Fibroblast of lung (primary cell): Measurements from ENCODE around the gene TSTD2. TPM values are rescaled to one million over a fixed set of nuclear protein-coding genes. Genes with fewer than 3 reads are reported as not detected.

ENCODE experiments used
- DNase-seq, 2 donors: peaks; one replicate each; pipeline versions ENCODE4 v3.0.0 to v3.0.0-alpha.2; 2010; ENCODE audit warnings: low read depth in 2 of 2
- H2AFZ ChIP-seq: 2 replicates; pipeline ENCODE4 v1.5.1; 2012; ENCODE audit warnings: low read length, control low read depth, inconsistent platforms
- H3K27ac ChIP-seq: 2 replicates; pipeline ENCODE4 v1.5.1; 2011; ENCODE audit warnings: low read length, control low read depth; ENCODE audit not compliant: insufficient read depth
- H3K27me3 ChIP-seq: 2 replicates; pipeline ENCODE4 v1.5.1; 2011; ENCODE audit warnings: mild to moderate bottlenecking, low read length; ENCODE audit not compliant: control insufficient read depth, insufficient read depth
- H3K36me3 ChIP-seq: 2 replicates; pipeline ENCODE4 v1.5.1; 2011; ENCODE audit warnings: low read length; ENCODE audit not compliant: control insufficient read depth, insufficient read depth
- H3K4me1 ChIP-seq: 2 replicates; pipeline ENCODE4 v1.5.1; 2011; ENCODE audit warnings: low read length; ENCODE audit not compliant: control insufficient read depth, insufficient read depth; ENCODE audit errors: extremely low read depth
- H3K4me2 ChIP-seq: 2 replicates; pipeline ENCODE4 v1.5.1; 2011; ENCODE audit warnings: low read length, control low read depth; ENCODE audit not compliant: insufficient read depth; ENCODE audit errors: extremely low read depth
- H3K4me3 ChIP-seq, 4 experiments: fragments of 200-600 bp in 1 of 4; sonication (generic) in 1 of 4; replicated peaks in 1 of 4; 2 replicates each; pipeline ENCODE4 v1.5.1; 2011 to 2016; ENCODE audit warnings: low read length in 4 of 4, low read depth in 3 of 4, mild to moderate bottlenecking in 3 of 4, control low read depth in 2 of 4, inconsistent platforms in 1 of 4, mixed read lengths in 1 of 4; ENCODE audit not compliant: insufficient read depth in 1 of 4; ENCODE audit errors: control extremely low read depth in 1 of 4
- H3K79me2 ChIP-seq: 2 replicates; pipeline ENCODE4 v1.5.1; 2012; ENCODE audit warnings: mild to moderate bottlenecking, low read length, inconsistent platforms; ENCODE audit not compliant: control insufficient read depth, insufficient read depth
- H3K9ac ChIP-seq: 2 replicates; pipeline ENCODE4 v1.5.1; 2011; ENCODE audit warnings: mild to moderate bottlenecking, low read length, control low read depth; ENCODE audit not compliant: insufficient read depth
- H3K9me3 ChIP-seq: 2 replicates; pipeline ENCODE4 v1.5.1; 2012; ENCODE audit warnings: low read depth, low read length; ENCODE audit not compliant: control insufficient read depth, insufficient read depth
- H4K20me1 ChIP-seq: 2 replicates; pipeline ENCODE4 v1.5.1; 2011; ENCODE audit warnings: low read length; ENCODE audit not compliant: control insufficient read depth, insufficient read depth; ENCODE audit errors: extremely low read depth
- EZH2 ChIP-seq: IDR thresholded peaks from 2 replicates; pipeline ENCODE4 v1.5.1; 2012; ENCODE audit warnings: low read length, control low read depth, mild to moderate bottlenecking; ENCODE audit errors: missing control alignments
- polyA plus RNA-seq, 2 donors: library from polyadenylated mRNA; depleted of rRNA in 1 of 2; stranded (reverse) in 1 of 2; unstranded in 1 of 2; fragments of >200 nt; gene quantifications; 2 replicates each; pipeline ENCODE4 v1.2.1, GENCODE V29; 2011 to 2012; ENCODE audit warnings: missing spikeins in 1 of 2
- total RNA-seq: library from RNA; depleted of rRNA; stranded (reverse); fragments of >200 nt; gene quantifications from 2 replicates; pipeline ENCODE4 v1.2.1, GENCODE V29; 2014
- TF ChIP-seq, protein P1 (sequence below), 2 donors: IDR thresholded peaks in 1 of 2; conservative IDR thresholded peaks in 1 of 2; 1 replicate in 1 of 2; 2 replicates in 1 of 2; pipeline ENCODE4 v1.5.1; 2011 to 2012; ENCODE audit warnings: low read length in 2 of 2, control low read depth in 1 of 2, inconsistent platforms in 1 of 2, low read depth in 1 of 2, mild to moderate bottlenecking in 1 of 2

The TSTD2 gene
- total and polyA plus RNA-seq, 2 donors (not counting 1 experiment from before 2014, with no cell fraction given): 15.9 to 20.1 TPM

DNA sequence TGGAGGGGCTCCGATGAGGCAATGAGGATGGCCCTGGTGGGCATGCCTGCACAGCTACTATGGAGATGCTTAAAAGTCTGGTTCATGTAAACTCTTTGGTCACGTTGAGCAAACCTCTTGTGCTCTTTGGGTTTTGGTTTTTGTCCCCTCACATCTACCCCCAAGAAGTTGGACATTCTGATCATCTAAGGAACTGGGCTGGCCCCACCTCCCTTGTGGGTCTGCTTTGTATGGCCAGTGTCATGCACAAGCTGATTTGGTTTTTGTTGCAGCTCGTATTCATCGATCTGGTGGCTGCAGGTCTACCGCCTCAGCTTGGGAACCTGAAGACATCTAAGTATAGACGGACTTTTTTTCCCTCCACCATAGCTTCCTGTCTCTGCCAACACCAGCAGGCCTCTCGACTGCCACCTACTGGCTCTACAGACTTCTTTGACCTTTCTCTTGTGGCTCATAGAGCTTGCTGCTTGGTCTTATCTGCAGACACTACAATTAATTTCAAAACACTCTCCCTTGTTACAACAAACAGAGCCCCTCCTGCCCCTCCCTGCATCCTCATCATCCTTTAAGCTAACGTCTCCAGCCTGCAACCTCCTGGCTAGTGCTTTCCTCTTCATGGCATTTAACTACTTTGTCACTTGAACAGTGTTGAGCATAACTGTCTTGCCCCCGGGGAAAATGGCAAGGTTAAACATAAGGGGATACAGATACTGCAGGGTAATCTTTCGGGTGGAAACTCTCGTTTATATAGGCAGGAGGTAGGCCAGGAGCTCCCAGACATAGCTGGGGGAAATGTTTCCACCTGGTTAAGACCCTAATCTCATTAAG, 34.5 kb downstream of the TSTD2 start:
- no peaks in the 10 kb centered on the region for H4K20me1 ChIP-seq
- H2AFZ ChIP-seq: no peak overlapping the region
- H3K36me3 ChIP-seq: peaks cover 4% of the 10 kb centered on the region
- no peak overlapping the region for H3K9ac ChIP-seq
- no peaks in the 10 kb centered on the region for H3K27me3 ChIP-seq
- H3K79me2 ChIP-seq: no peaks in the 10 kb centered on the region
- H3K9me3 ChIP-seq: no peaks in the 10 kb centered on the region
- no peaks in the 10 kb centered on the region for H3K4me1 ChIP-seq
- DNase-seq: peak; percentile 70 to 84
- no peak overlapping the region for H3K4me2 ChIP-seq
- TF ChIP-seq EZH2: no peak
- TF ChIP-seq, protein P1, sequence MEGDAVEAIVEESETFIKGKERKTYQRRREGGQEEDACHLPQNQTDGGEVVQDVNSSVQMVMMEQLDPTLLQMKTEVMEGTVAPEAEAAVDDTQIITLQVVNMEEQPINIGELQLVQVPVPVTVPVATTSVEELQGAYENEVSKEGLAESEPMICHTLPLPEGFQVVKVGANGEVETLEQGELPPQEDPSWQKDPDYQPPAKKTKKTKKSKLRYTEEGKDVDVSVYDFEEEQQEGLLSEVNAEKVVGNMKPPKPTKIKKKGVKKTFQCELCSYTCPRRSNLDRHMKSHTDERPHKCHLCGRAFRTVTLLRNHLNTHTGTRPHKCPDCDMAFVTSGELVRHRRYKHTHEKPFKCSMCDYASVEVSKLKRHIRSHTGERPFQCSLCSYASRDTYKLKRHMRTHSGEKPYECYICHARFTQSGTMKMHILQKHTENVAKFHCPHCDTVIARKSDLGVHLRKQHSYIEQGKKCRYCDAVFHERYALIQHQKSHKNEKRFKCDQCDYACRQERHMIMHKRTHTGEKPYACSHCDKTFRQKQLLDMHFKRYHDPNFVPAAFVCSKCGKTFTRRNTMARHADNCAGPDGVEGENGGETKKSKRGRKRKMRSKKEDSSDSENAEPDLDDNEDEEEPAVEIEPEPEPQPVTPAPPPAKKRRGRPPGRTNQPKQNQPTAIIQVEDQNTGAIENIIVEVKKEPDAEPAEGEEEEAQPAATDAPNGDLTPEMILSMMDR (conservative IDR thresholded peaks at IDR 0.05 in 1 of 2, IDR thresholded peaks at IDR 0.05 in 1 of 2; ENCODE audit: low read depth in 1 of 2, low read length in 2 of 2): peak; percentile 96
- no peak overlapping the region for H3K4me3 ChIP-seq
- H3K27ac ChIP-seq: no peak overlapping the region

DNA sequence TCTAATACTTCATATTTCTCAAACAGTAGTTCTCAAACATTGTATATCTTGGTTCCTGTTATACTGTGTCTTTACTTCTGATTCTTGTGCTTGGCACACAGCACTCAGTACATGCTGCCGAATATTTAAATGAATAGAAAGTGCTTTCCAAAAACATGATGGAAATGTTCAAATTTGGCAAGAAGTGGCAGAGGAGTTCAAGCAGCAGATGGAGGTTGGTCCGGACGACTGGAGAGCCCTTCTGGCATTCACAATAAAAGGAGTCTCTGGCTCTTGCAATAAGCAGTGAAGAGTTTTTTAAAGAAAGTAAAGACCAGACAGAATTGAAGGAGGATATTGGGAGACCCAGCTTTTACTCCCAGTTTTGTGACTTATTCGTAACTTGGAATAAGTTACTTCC, 36.3 kb downstream of the TSTD2 start:
- no peaks in the 10 kb centered on the region for H3K36me3 ChIP-seq
- H3K4me1 ChIP-seq: no peaks in the 10 kb centered on the region
- no peak overlapping the region for H3K27ac ChIP-seq
- H3K27me3 ChIP-seq: no peaks in the 10 kb centered on the region
- H3K4me2 ChIP-seq: no peak overlapping the region
- H4K20me1 ChIP-seq: no peaks in the 10 kb centered on the region
- no peak overlapping the region for H3K9ac ChIP-seq
- no peaks in the 10 kb centered on the region for H3K79me2 ChIP-seq
- no peak for DNase-seq
- H3K4me3 ChIP-seq: no peak overlapping the region
- no peaks in the 10 kb centered on the region for H3K9me3 ChIP-seq
- H2AFZ ChIP-seq: no peak overlapping the region
- TF ChIP-seq, protein P1 (conservative IDR thresholded peaks at IDR 0.05 in 1 of 2, IDR thresholded peaks at IDR 0.05 in 1 of 2; ENCODE audit: low read depth in 1 of 2, low read length in 2 of 2): no peak
- no peak for TF ChIP-seq EZH2

DNA sequence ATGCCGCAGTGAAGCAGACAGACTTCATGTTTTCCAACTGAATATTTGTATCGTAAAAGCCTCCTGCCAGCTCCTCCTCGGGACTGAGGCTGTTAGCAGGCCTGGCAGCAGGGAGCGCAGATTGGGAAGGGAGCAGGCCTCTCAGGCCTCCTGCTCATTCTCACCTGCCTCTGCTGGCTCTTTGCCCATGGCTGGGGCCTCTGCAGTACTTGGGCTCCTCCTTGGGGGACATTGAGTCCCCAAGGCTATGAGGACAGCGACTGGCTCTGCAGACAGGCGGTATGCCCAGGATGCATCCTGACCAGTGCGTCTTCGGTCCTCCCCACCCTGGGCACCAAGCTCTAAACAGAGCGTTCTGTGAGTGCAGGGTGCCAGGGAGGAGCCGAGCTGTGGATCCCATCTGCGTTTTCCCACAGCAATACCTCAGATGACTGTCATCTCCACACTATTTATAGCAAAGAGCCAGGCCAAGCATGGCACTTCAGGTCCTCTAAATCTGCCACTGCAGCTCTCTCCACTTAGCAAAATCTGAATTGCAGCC, 38.7 kb downstream of the TSTD2 start:
- DNase-seq: no peak
- Histone ChIP-seq H4K20me1 (no peaks in the 10 kb centered on the region), H3K4me1 (no peaks in the 10 kb centered on the region), H3K27ac (no peak overlapping the region), H3K36me3 (no peaks in the 10 kb centered on the region), H2AFZ (no peak overlapping the region), H3K9ac (no peak overlapping the region), H3K27me3 (no peaks in the 10 kb centered on the region), H3K9me3 (no peaks in the 10 kb centered on the region), H3K4me2 (no peak overlapping the region), H3K79me2 (no peaks in the 10 kb centered on the region), H3K4me3 (no peak overlapping the region)
- no peak for TF ChIP-seq EZH2
- TF ChIP-seq, protein P1 (conservative IDR thresholded peaks at IDR 0.05 in 1 of 2, IDR thresholded peaks at IDR 0.05 in 1 of 2; ENCODE audit: low read depth in 1 of 2, low read length in 2 of 2): no peak
